Measurements from ENCODE around the gene VWDE. TPM values are rescaled to one million over a fixed set of nuclear protein-coding genes. Genes with fewer than 3 reads are reported as not detected.

The VWDE gene
- total and polyA plus RNA-seq, 2 donors (not counting 1 experiment from before 2014, with no cell fraction given): not detected

- Histone ChIP-seq H3K9ac (ENCODE audit: low read length) (no peak overlapping the region), H2AFZ (ENCODE audit: insufficient read depth, low read depth, low read length, poor library complexity, severe bottlenecking) (no peak overlapping the region), H4K20me1 (ENCODE audit: control insufficient read depth, insufficient read depth, low read length, poor library complexity, severe bottlenecking) (no peaks in the 10 kb centered on the region), H3K27ac (ENCODE audit: low read length in 2 of 2) (no peak overlapping the region), H3K4me3 (ENCODE audit: control extremely low read depth in 1 of 5, extremely low read depth in 1 of 5, insufficient read depth in 1 of 5, low read depth in 2 of 5, low read length in 4 of 5) (no peak overlapping the region), H3K79me2 (ENCODE audit: control insufficient read depth, insufficient read depth, low read length) (no peaks in the 10 kb centered on the region), H3K9me3 (ENCODE audit: control extremely low read depth in 1 of 3, control insufficient read depth in 2 of 3, insufficient read depth in 1 of 3, low read length in 2 of 3) (no peaks in the 10 kb centered on the region), H3K4me1 (ENCODE audit: control insufficient read depth in 2 of 2, insufficient read depth in 2 of 2, low read length in 2 of 2) (no peaks in the 10 kb centered on the region), H3K27me3 (replicated peaks in 1 of 4; ENCODE audit: control extremely low read depth in 1 of 4, control insufficient read depth in 3 of 4, insufficient read depth in 4 of 4, low read length in 3 of 4) (no peaks in the 10 kb centered on the region), H3K36me3 (replicated peaks in 1 of 2; ENCODE audit: control extremely low read depth in 1 of 2, control insufficient read depth in 1 of 2, extremely low read depth in 1 of 2, insufficient read depth in 2 of 2, low read length in 1 of 2) (no peaks in the 10 kb centered on the region), H3K4me2 (replicated peaks; ENCODE audit: low read depth, low read length, poor library complexity, severe bottlenecking) (no peak overlapping the region)
- ATAC-seq (ENCODE audit: low read depth) (no peak), DNase-seq (no peak)
- Mint-ChIP-seq H3K9me3 (ENCODE audit: insufficient read depth) (no peaks in the 10 kb centered on the region), H3K27me3 (no peaks in the 10 kb centered on the region), H3K27ac (no peak overlapping the region), H3K4me1 (no peaks in the 10 kb centered on the region), H3K4me3 (no peak overlapping the region)
- intact Hi-C loops (cut with micrococcal nuclease): no loop called here
- no CpG with 5 or more reads among the region's 5 CpGs for WGBS (ENCODE audit: insufficient coverage)
- POLR2A ChIA-PET: no interaction called here
- CTCF ChIA-PET: no interaction called here
- no peak for TF ChIP-seq EZH2 (IDR thresholded peaks at IDR 0.05; ENCODE audit: borderline replicate concordance, insufficient read depth, low read depth, low read length, poor library complexity, severe bottlenecking)
- TF ChIP-seq, protein P1, sequence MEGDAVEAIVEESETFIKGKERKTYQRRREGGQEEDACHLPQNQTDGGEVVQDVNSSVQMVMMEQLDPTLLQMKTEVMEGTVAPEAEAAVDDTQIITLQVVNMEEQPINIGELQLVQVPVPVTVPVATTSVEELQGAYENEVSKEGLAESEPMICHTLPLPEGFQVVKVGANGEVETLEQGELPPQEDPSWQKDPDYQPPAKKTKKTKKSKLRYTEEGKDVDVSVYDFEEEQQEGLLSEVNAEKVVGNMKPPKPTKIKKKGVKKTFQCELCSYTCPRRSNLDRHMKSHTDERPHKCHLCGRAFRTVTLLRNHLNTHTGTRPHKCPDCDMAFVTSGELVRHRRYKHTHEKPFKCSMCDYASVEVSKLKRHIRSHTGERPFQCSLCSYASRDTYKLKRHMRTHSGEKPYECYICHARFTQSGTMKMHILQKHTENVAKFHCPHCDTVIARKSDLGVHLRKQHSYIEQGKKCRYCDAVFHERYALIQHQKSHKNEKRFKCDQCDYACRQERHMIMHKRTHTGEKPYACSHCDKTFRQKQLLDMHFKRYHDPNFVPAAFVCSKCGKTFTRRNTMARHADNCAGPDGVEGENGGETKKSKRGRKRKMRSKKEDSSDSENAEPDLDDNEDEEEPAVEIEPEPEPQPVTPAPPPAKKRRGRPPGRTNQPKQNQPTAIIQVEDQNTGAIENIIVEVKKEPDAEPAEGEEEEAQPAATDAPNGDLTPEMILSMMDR (IDR thresholded peaks at IDR 0.05): no peak
Observed at GRCh38 chr7:12377406-12377805, 26.3 kb downstream of the VWDE start.

DNA sequence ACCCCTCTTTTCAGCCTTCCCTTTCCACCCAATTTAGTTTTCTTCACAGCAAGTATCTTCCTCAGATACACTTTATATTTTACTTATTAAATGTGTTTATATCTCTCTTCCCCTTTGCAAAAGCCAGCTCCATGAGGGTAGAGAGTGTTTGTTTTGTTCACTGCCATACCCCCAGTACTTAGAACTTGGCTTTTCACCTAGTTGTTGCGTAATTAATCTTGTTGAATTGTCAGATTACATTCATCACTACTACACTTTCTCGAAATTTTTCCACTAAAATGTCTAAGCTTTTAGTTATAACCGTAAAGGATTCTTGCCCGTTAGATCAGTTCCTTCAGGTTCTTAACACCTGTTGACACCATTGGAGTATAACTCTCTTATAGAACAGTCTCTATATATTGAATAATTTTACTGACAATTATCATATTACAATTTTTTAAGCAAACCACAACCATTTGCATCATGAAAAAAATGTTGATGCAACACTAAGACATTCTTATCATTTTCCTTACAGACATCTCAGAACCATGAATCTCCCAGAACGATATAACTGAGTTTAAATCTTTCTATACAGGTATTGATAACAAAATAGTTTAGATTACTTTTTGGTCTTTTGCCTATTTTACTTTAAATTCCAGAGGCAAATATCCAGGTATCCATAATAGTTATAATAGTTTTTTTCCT lies 29.9 kb downstream of the VWDE start:
- no peak overlapping the region for H3K4me3 Mint-ChIP-seq
- TF ChIP-seq EZH2 (IDR thresholded peaks at IDR 0.05; ENCODE audit: borderline replicate concordance, insufficient read depth, low read depth, low read length, poor library complexity, severe bottlenecking): no peak
- TF ChIP-seq, protein P1 (IDR thresholded peaks at IDR 0.05): no peak
- Histone ChIP-seq H3K4me2 (replicated peaks; ENCODE audit: low read depth, low read length, poor library complexity, severe bottlenecking) (no peak overlapping the region), H3K9ac (ENCODE audit: low read length) (no peak overlapping the region), H3K4me3 (ENCODE audit: control extremely low read depth in 1 of 5, extremely low read depth in 1 of 5, insufficient read depth in 1 of 5, low read depth in 2 of 5, low read length in 4 of 5) (no peak overlapping the region), H3K9me3 (ENCODE audit: control extremely low read depth in 1 of 3, control insufficient read depth in 2 of 3, insufficient read depth in 1 of 3, low read length in 2 of 3) (no peaks in the 10 kb centered on the region), H4K20me1 (ENCODE audit: control insufficient read depth, insufficient read depth, low read length, poor library complexity, severe bottlenecking) (no peaks in the 10 kb centered on the region), H3K79me2 (ENCODE audit: control insufficient read depth, insufficient read depth, low read length) (no peaks in the 10 kb centered on the region), H3K27ac (ENCODE audit: low read length in 2 of 2) (no peak overlapping the region), H3K27me3 (replicated peaks in 1 of 4; ENCODE audit: control extremely low read depth in 1 of 4, control insufficient read depth in 3 of 4, insufficient read depth in 4 of 4, low read length in 3 of 4) (no peaks in the 10 kb centered on the region), H3K36me3 (replicated peaks in 1 of 2; ENCODE audit: control extremely low read depth in 1 of 2, control insufficient read depth in 1 of 2, extremely low read depth in 1 of 2, insufficient read depth in 2 of 2, low read length in 1 of 2) (no peaks in the 10 kb centered on the region), H3K4me1 (ENCODE audit: control insufficient read depth in 2 of 2, insufficient read depth in 2 of 2, low read length in 2 of 2) (no peaks in the 10 kb centered on the region), H2AFZ (ENCODE audit: insufficient read depth, low read depth, low read length, poor library complexity, severe bottlenecking) (no peak overlapping the region)
- no peaks in the 10 kb centered on the region for H3K27me3 Mint-ChIP-seq
- no CpG with 5 or more reads among the region's 5 CpGs for WGBS (ENCODE audit: insufficient coverage)
- ATAC-seq (ENCODE audit: low read depth) (no peak), DNase-seq (no peak)
- no peaks in the 10 kb centered on the region for H3K9me3 Mint-ChIP-seq (ENCODE audit: insufficient read depth)
- POLR2A ChIA-PET: no interaction called here
- H3K4me1 Mint-ChIP-seq: no peaks in the 10 kb centered on the region
- CTCF ChIA-PET: no interaction called here
- no peak overlapping the region for H3K27ac Mint-ChIP-seq
- intact Hi-C loops (cut with micrococcal nuclease): no loop called here

Measured in B cell (primary cell).